WTC11 (cell line): ENCODE measurements around the gene DNAH17. TPM values are rescaled to one million over a fixed set of nuclear protein-coding genes. Genes with fewer than 3 reads are reported as not detected.

Source experiments
- ATAC-seq: fragments of 200-7000 bp; cut with Tn5 transposase; 2 replicates; pipeline ENCODE4 v1.10.0; 2021; ENCODE audit warnings: mild to moderate bottlenecking, moderate library complexity
- CTCF ChIA-PET: fragments of 300-600 bp; sonication (Branson Sonifier 250); formaldehyde crosslinking; loops from one replicate; lab custom pipeline; 2021; ENCODE audit warnings: antibody characterized with exemption; lab: Charles Lee
- POLR2A ChIA-PET: fragments of 350-600 bp; sonication (Branson Sonifier 250); formaldehyde crosslinking; loops from one replicate; lab custom pipeline; 2021; ENCODE audit warnings: antibody characterized with exemption; lab: Charles Lee
- DNase-seq: peaks from one replicate; pipeline ENCODE4 v3.0.0; 2021; ENCODE audit warnings: low spot score
- H3K27ac Mint-ChIP-seq: 2 replicates; pipeline ENCODE4 v1.8.0; 2021; ENCODE audit warnings: mixed read lengths
- H3K27me3 Mint-ChIP-seq: 2 replicates; pipeline ENCODE4 v1.8.0; 2021; ENCODE audit warnings: low read depth, mild to moderate bottlenecking, moderate library complexity, mixed read lengths
- H3K36me3 Mint-ChIP-seq: 2 replicates; pipeline ENCODE4 v1.8.0; 2021; ENCODE audit warnings: mixed read lengths
- H3K4me1 Mint-ChIP-seq: 2 replicates; pipeline ENCODE4 v1.8.0; 2022; ENCODE audit warnings: mixed read lengths
- H3K4me3 Mint-ChIP-seq: 2 replicates; pipeline ENCODE4 v1.8.0; 2021; ENCODE audit warnings: mild to moderate bottlenecking, moderate library complexity, mixed read lengths
- H3K9me3 Mint-ChIP-seq: 2 replicates; pipeline ENCODE4 v1.8.0; 2021; ENCODE audit warnings: mixed read lengths
- ATF3 ChIP-seq: sonication (generic); formaldehyde crosslinking; conservative IDR thresholded peaks from 2 replicates; pipeline ENCODE4 v1.8.1; 2022; ENCODE audit warnings: mild to moderate bottlenecking, missing genetic modification reagents
- CREB1 ChIP-seq: sonication (generic); formaldehyde crosslinking; IDR thresholded peaks from 2 replicates; pipeline ENCODE4 v1.8.0; 2023; ENCODE audit warnings: mild to moderate bottlenecking, missing genetic modification reagents
- CTCF ChIP-seq: fragments of 200-600 bp; IDR thresholded peaks from 2 replicates; pipeline ENCODE4 v1.8.0; 2022; ENCODE audit warnings: antibody characterized with exemption
- EMX1 ChIP-seq: fragments of 250-450 bp; sonication (Bioruptor Pico); IDR thresholded peaks from 2 replicates; pipeline ENCODE4 v1.8.0; 2021; ENCODE audit warnings: mild to moderate bottlenecking
- ERG ChIP-seq: fragments of 250-450 bp; sonication (Bioruptor Pico); IDR thresholded peaks from 2 replicates; pipeline ENCODE4 v1.8.0; 2021; ENCODE audit warnings: mild to moderate bottlenecking
- ETV6 ChIP-seq: sonication (generic); formaldehyde crosslinking; IDR thresholded peaks from 2 replicates; pipeline ENCODE4 v1.8.1; 2022; ENCODE audit warnings: mild to moderate bottlenecking, missing genetic modification reagents
- FOXK1 ChIP-seq: sonication (generic); formaldehyde crosslinking; IDR thresholded peaks from 2 replicates; pipeline ENCODE4 v1.8.0; 2022; ENCODE audit warnings: mild to moderate bottlenecking, moderate library complexity, missing genetic modification reagents
- GRHL2 ChIP-seq: fragments of 250-450 bp; sonication (Bioruptor Pico); IDR thresholded peaks from 2 replicates; pipeline ENCODE4 v1.8.0; 2022; ENCODE audit warnings: mild to moderate bottlenecking, moderate library complexity; ENCODE audit not compliant: insufficient replicate concordance, severe bottlenecking
- GTF2I ChIP-seq: fragments of 250-450 bp; sonication (Bioruptor Pico); conservative IDR thresholded peaks from 2 replicates; pipeline ENCODE4 v1.4.0; 2021; ENCODE audit warnings: mild to moderate bottlenecking
- HMGXB4 ChIP-seq: sonication (generic); formaldehyde crosslinking; IDR thresholded peaks from 2 replicates; pipeline ENCODE4 v1.8.1; 2023; ENCODE audit warnings: mild to moderate bottlenecking, moderate library complexity, missing genetic modification reagents
- NFE2L1 ChIP-seq: sonication (generic); formaldehyde crosslinking; IDR thresholded peaks from 2 replicates; pipeline ENCODE4 v1.8.1; 2023; ENCODE audit warnings: missing genetic modification reagents
- NR3C1 ChIP-seq: sonication (generic); formaldehyde crosslinking; conservative IDR thresholded peaks from 2 replicates; pipeline ENCODE4 v1.8.1; 2023; ENCODE audit warnings: low read depth, mild to moderate bottlenecking, missing genetic modification reagents
- PRDM15 ChIP-seq: sonication (generic); formaldehyde crosslinking; IDR thresholded peaks from 2 replicates; pipeline ENCODE4 v1.8.0; 2022; ENCODE audit warnings: missing genetic modification reagents
- SMAD3 ChIP-seq: sonication (generic); formaldehyde crosslinking; IDR thresholded peaks from 2 replicates; pipeline ENCODE4 v1.8.0; 2022; ENCODE audit warnings: missing genetic modification reagents, mild to moderate bottlenecking, borderline replicate concordance
- USF1 ChIP-seq: sonication (generic); formaldehyde crosslinking; IDR thresholded peaks from 2 replicates; pipeline ENCODE4 v1.8.0; 2022; ENCODE audit warnings: mild to moderate bottlenecking, missing genetic modification reagents
- ZNF263 ChIP-seq: sonication (generic); formaldehyde crosslinking; IDR thresholded peaks from 2 replicates; pipeline ENCODE4 v1.8.1; 2022; ENCODE audit warnings: low read depth, mild to moderate bottlenecking, moderate library complexity, missing genetic modification reagents
- ZNF425 ChIP-seq: fragments of 250-450 bp; sonication (Bioruptor Pico); conservative IDR thresholded peaks from 2 replicates; pipeline ENCODE4 v1.9.0; 2021; ENCODE audit warnings: mild to moderate bottlenecking
- ZNF532 ChIP-seq: fragments of 250-450 bp; sonication (Bioruptor Pico); IDR thresholded peaks from 2 replicates; pipeline ENCODE4 v1.9.0; 2021; ENCODE audit warnings: mild to moderate bottlenecking, borderline replicate concordance
- total RNA-seq: library from RNA; stranded (reverse); gene quantifications from 3 replicates; pipeline ENCODE4 v1.2.3, GENCODE V29; 2021

DNAH17 gene
- total RNA-seq, 1 experiment from 2014 or later, result 0.87 TPM

GRCh38 chr17:78547035-78547434 lies 30.2 kb downstream of the DNAH17 start:
- POLR2A ChIA-PET, result interaction anchor here (0.6 kb wide), 1 partner anchor 1970 kb away, joined by 3 read pairs; no protein-coding TSS in a partner anchor
- H3K4me3 Mint-ChIP-seq, result no peak overlapping the region
- ATAC-seq (no peak), DNase-seq (no peak)
- H3K27me3 Mint-ChIP-seq, result no peaks in the 10 kb centered on the region
- CTCF ChIA-PET, result interaction anchor here (2.6 kb wide), 1 partner anchor 13 kb away, joined by 16 read pairs; no protein-coding TSS in a partner anchor
- TF ChIP-seq GTF2I (CRISPR knock-in tag) (0 out of 2 replicates have a peak, but pooled peaks have one; percentile 13), ZNF532 (CRISPR knock-in tag) (no peak)
- peaks cover 21% of the 10 kb centered on the region for H3K9me3 Mint-ChIP-seq
- no peaks in the 10 kb centered on the region for H3K4me1 Mint-ChIP-seq
- no peak overlapping the region for H3K27ac Mint-ChIP-seq
- H3K36me3 Mint-ChIP-seq, result peaks cover 6% of the 10 kb centered on the region; the same call in 1 of the 2 replicates

GRCh38 chr17:78546476-78546875 lies 30.7 kb downstream of the DNAH17 start:
- Mint-ChIP-seq H3K27ac (no peak overlapping the region), H3K9me3 (peaks cover 21% of the 10 kb centered on the region), H3K4me1 (no peaks in the 10 kb centered on the region; the same call in 1 of the 2 replicates), H3K4me3 (no peak overlapping the region), H3K36me3 (peaks cover 6% of the 10 kb centered on the region; the same call in 1 of the 2 replicates), H3K27me3 (no peaks in the 10 kb centered on the region)
- no peak for ATAC-seq
- POLR2A ChIA-PET, result no interaction called here
- CTCF ChIA-PET, result no interaction called here
- DNase-seq, result no peak
- TF ChIP-seq ZNF263 (CRISPR knock-in tag), result no peak
- TF ChIP-seq GRHL2 (CRISPR knock-in tag), result no peak
- no peak for TF ChIP-seq HMGXB4
- TF ChIP-seq NFE2L1 (CRISPR knock-in tag), result no peak
- TF ChIP-seq PRDM15, result no peak
- no peak for TF ChIP-seq NR3C1 (CRISPR knock-in tag)
- no peak for TF ChIP-seq CTCF
- TF ChIP-seq ETV6, result no peak
- TF ChIP-seq USF1, result no peak
- no peak for TF ChIP-seq CREB1 (CRISPR knock-in tag)
- no peak for TF ChIP-seq ATF3 (CRISPR knock-in tag)
- TF ChIP-seq ERG (CRISPR knock-in tag), result no peak
- no peak for TF ChIP-seq SMAD3
- TF ChIP-seq EMX1, result no peak
- TF ChIP-seq ZNF425 (CRISPR knock-in tag), result no peak
- no peak for TF ChIP-seq FOXK1
